ENCODE results near the gene F2.

F2 gene

GRCh38 chr11:46760429-46761128 is 41.6 kb downstream of the F2 start:
- no peak overlapping the region for H3K23ac ChIP-seq (ENCODE audit: low read length)
- peaks cover 15% of the 10 kb centered on the region for H3K36me3 ChIP-seq (ENCODE audit: control insufficient read depth, insufficient read depth, low read length)
- no peaks in the 10 kb centered on the region for H3K4me1 ChIP-seq (ENCODE audit: control insufficient read depth, low read depth, low read length)
- H3K79me1 ChIP-seq (ENCODE audit: low read length): no peaks in the 10 kb centered on the region
- no peak for DNase-seq
- H2AK5ac ChIP-seq (ENCODE audit: low read length): no peak overlapping the region
- H3K56ac ChIP-seq (ENCODE audit: low read length): no peak overlapping the region
- H3K4ac ChIP-seq (ENCODE audit: low read depth, low read length): no peak overlapping the region
- H3K4me3 ChIP-seq (ENCODE audit: low read length): no peak overlapping the region
- H2BK15ac ChIP-seq (replicated peaks; ENCODE audit: low read depth): no peak overlapping the region
- H3K27ac ChIP-seq (ENCODE audit: low read depth, low read length): no peak overlapping the region
- H3K9ac ChIP-seq (ENCODE audit: low read length): no peak overlapping the region
- H3K4me2 ChIP-seq (ENCODE audit: low read length): no peak overlapping the region
- H2BK120ac ChIP-seq (ENCODE audit: low read depth, low read length): no peak overlapping the region
- no peak overlapping the region for H4K8ac ChIP-seq (ENCODE audit: low read depth, low read length)
- H4K5ac ChIP-seq (ENCODE audit: low read length): no peak overlapping the region
- no peak overlapping the region for H3K18ac ChIP-seq (ENCODE audit: low read length)
- no CpG with 5 or more reads among the region's 6 CpGs for WGBS (ENCODE audit: extremely low coverage, insufficient coverage, low lambda C conversion rate)
- no peaks in the 10 kb centered on the region for H3K27me3 ChIP-seq (ENCODE audit: insufficient read depth, low read length, poor library complexity)
- no peak overlapping the region for H2BK5ac ChIP-seq (ENCODE audit: low read length)
- H3K79me2 ChIP-seq (ENCODE audit: control insufficient read depth, insufficient read depth, low read length): no peaks in the 10 kb centered on the region

- no peak for DNase-seq
- H3K4me2 ChIP-seq (ENCODE audit: low read length): no peak overlapping the region
- no peak overlapping the region for H2BK15ac ChIP-seq (replicated peaks; ENCODE audit: low read depth)
- H4K8ac ChIP-seq (ENCODE audit: low read depth, low read length): no peak overlapping the region
- no peak overlapping the region for H4K5ac ChIP-seq (ENCODE audit: low read length)
- no peak overlapping the region for H2AK5ac ChIP-seq (ENCODE audit: low read length)
- no peak overlapping the region for H2BK120ac ChIP-seq (ENCODE audit: low read depth, low read length)
- H3K27me3 ChIP-seq (ENCODE audit: insufficient read depth, low read length, poor library complexity): no peaks in the 10 kb centered on the region
- H3K36me3 ChIP-seq (ENCODE audit: control insufficient read depth, insufficient read depth, low read length): peaks cover 15% of the 10 kb centered on the region
- no peak overlapping the region for H3K18ac ChIP-seq (ENCODE audit: low read length)
- H3K9ac ChIP-seq (ENCODE audit: low read length): no peak overlapping the region
- no peak overlapping the region for H3K27ac ChIP-seq (ENCODE audit: low read depth, low read length)
- H3K23ac ChIP-seq (ENCODE audit: low read length): no peak overlapping the region
- no peak overlapping the region for H3K4ac ChIP-seq (ENCODE audit: low read depth, low read length)
- H3K56ac ChIP-seq (ENCODE audit: low read length): no peak overlapping the region
- H2BK5ac ChIP-seq (ENCODE audit: low read length): no peak overlapping the region
- no peaks in the 10 kb centered on the region for H3K4me1 ChIP-seq (ENCODE audit: control insufficient read depth, low read depth, low read length)
- WGBS (ENCODE audit: extremely low coverage, insufficient coverage, low lambda C conversion rate): no CpG with 5 or more reads among the region's 4 CpGs
- H3K79me1 ChIP-seq (ENCODE audit: low read length): no peaks in the 10 kb centered on the region
- no peak overlapping the region for H3K4me3 ChIP-seq (ENCODE audit: low read length)
- no peaks in the 10 kb centered on the region for H3K79me2 ChIP-seq (ENCODE audit: control insufficient read depth, insufficient read depth, low read length)
Observed at GRCh38 chr11:46761807-46762206, 42.8 kb downstream of the F2 start.

GRCh38 chr11:46762248-46762647 is 43.2 kb downstream of the F2 start:
- H3K56ac ChIP-seq (ENCODE audit: low read length): no peak overlapping the region
- H2BK15ac ChIP-seq (replicated peaks; ENCODE audit: low read depth): no peak overlapping the region
- no peak overlapping the region for H3K9ac ChIP-seq (ENCODE audit: low read length)
- no peak overlapping the region for H4K8ac ChIP-seq (ENCODE audit: low read depth, low read length)
- no peak overlapping the region for H2AK5ac ChIP-seq (ENCODE audit: low read length)
- H3K79me2 ChIP-seq (ENCODE audit: control insufficient read depth, insufficient read depth, low read length): no peaks in the 10 kb centered on the region
- H3K23ac ChIP-seq (ENCODE audit: low read length): no peak overlapping the region
- no peak overlapping the region for H3K4ac ChIP-seq (ENCODE audit: low read depth, low read length)
- no peak overlapping the region for H3K27ac ChIP-seq (ENCODE audit: low read depth, low read length)
- no peaks in the 10 kb centered on the region for H3K4me1 ChIP-seq (ENCODE audit: control insufficient read depth, low read depth, low read length)
- no peaks in the 10 kb centered on the region for H3K27me3 ChIP-seq (ENCODE audit: insufficient read depth, low read length, poor library complexity)
- DNase-seq: no peak
- no peak overlapping the region for H2BK120ac ChIP-seq (ENCODE audit: low read depth, low read length)
- no peak overlapping the region for H3K18ac ChIP-seq (ENCODE audit: low read length)
- no peak overlapping the region for H3K4me2 ChIP-seq (ENCODE audit: low read length)
- H3K36me3 ChIP-seq (ENCODE audit: control insufficient read depth, insufficient read depth, low read length): peaks cover 15% of the 10 kb centered on the region
- no peaks in the 10 kb centered on the region for H3K79me1 ChIP-seq (ENCODE audit: low read length)
- H3K4me3 ChIP-seq (ENCODE audit: low read length): no peak overlapping the region
- H2BK5ac ChIP-seq (ENCODE audit: low read length): no peak overlapping the region
- no peak overlapping the region for H4K5ac ChIP-seq (ENCODE audit: low read length)

GRCh38 chr11:46766656-46767055 is 47.6 kb downstream of the F2 start:
- Histone ChIP-seq H2AK5ac (ENCODE audit: low read length) (no peak overlapping the region), H3K27ac (ENCODE audit: low read depth, low read length) (no peak overlapping the region), H3K4me2 (ENCODE audit: low read length) (no peak overlapping the region), H3K4me3 (ENCODE audit: low read length) (no peak overlapping the region), H2BK15ac (replicated peaks; ENCODE audit: low read depth) (no peak overlapping the region), H4K5ac (ENCODE audit: low read length) (no peak overlapping the region), H2BK5ac (ENCODE audit: low read length) (no peak overlapping the region), H4K8ac (ENCODE audit: low read depth, low read length) (no peak overlapping the region), H3K4me1 (ENCODE audit: control insufficient read depth, low read depth, low read length) (no peaks in the 10 kb centered on the region), H3K9ac (ENCODE audit: low read length) (no peak overlapping the region), H3K4ac (ENCODE audit: low read depth, low read length) (no peak overlapping the region), H3K79me1 (ENCODE audit: low read length) (no peaks in the 10 kb centered on the region), H3K23ac (ENCODE audit: low read length) (no peak overlapping the region), H3K36me3 (ENCODE audit: control insufficient read depth, insufficient read depth, low read length) (peaks cover 11% of the 10 kb centered on the region), H3K27me3 (ENCODE audit: insufficient read depth, low read length, poor library complexity) (no peaks in the 10 kb centered on the region), H2BK120ac (ENCODE audit: low read depth, low read length) (no peak overlapping the region), H3K79me2 (ENCODE audit: control insufficient read depth, insufficient read depth, low read length) (no peaks in the 10 kb centered on the region), H3K56ac (ENCODE audit: low read length) (no peak overlapping the region), H3K18ac (ENCODE audit: low read length) (no peak overlapping the region)
- DNase-seq: no peak
- no CpG with 5 or more reads among the region's 2 CpGs for WGBS (ENCODE audit: extremely low coverage, insufficient coverage, low lambda C conversion rate)

GRCh38 chr11:46769636-46770221 is 50.7 kb downstream of the F2 start:
- Histone ChIP-seq H3K9ac (ENCODE audit: low read length) (no peak overlapping the region), H3K4me2 (ENCODE audit: low read length) (no peak overlapping the region), H3K79me2 (ENCODE audit: control insufficient read depth, insufficient read depth, low read length) (no peaks in the 10 kb centered on the region), H2AK5ac (ENCODE audit: low read length) (no peak overlapping the region), H4K8ac (ENCODE audit: low read depth, low read length) (no peak overlapping the region), H3K27me3 (ENCODE audit: insufficient read depth, low read length, poor library complexity) (no peaks in the 10 kb centered on the region), H3K23ac (ENCODE audit: low read length) (no peak overlapping the region), H2BK120ac (ENCODE audit: low read depth, low read length) (no peak overlapping the region), H3K36me3 (ENCODE audit: control insufficient read depth, insufficient read depth, low read length) (peaks cover 4% of the 10 kb centered on the region), H4K5ac (ENCODE audit: low read length) (no peak overlapping the region), H3K79me1 (ENCODE audit: low read length) (no peaks in the 10 kb centered on the region), H3K4me1 (ENCODE audit: control insufficient read depth, low read depth, low read length) (no peaks in the 10 kb centered on the region), H2BK15ac (replicated peaks; ENCODE audit: low read depth) (no peak overlapping the region), H3K18ac (ENCODE audit: low read length) (no peak overlapping the region), H3K27ac (ENCODE audit: low read depth, low read length) (no peak overlapping the region), H3K4ac (ENCODE audit: low read depth, low read length) (no peak overlapping the region), H3K4me3 (ENCODE audit: low read length) (no peak overlapping the region), H2BK5ac (ENCODE audit: low read length) (no peak overlapping the region), H3K56ac (ENCODE audit: low read length) (no peak overlapping the region)
- WGBS (ENCODE audit: extremely low coverage, insufficient coverage, low lambda C conversion rate): no CpG with 5 or more reads among the region's 4 CpGs
- DNase-seq: no peak

- Histone ChIP-seq H3K56ac (ENCODE audit: low read length) (no peak overlapping the region), H3K79me2 (ENCODE audit: control insufficient read depth, insufficient read depth, low read length) (no peaks in the 10 kb centered on the region), H3K79me1 (ENCODE audit: low read length) (no peaks in the 10 kb centered on the region), H2BK15ac (replicated peaks; ENCODE audit: low read depth) (no peak overlapping the region), H3K27ac (ENCODE audit: low read depth, low read length) (no peak overlapping the region), H3K4ac (ENCODE audit: low read depth, low read length) (no peak overlapping the region), H2BK5ac (ENCODE audit: low read length) (no peak overlapping the region), H2AK5ac (ENCODE audit: low read length) (no peak overlapping the region), H4K8ac (ENCODE audit: low read depth, low read length) (no peak overlapping the region), H3K27me3 (ENCODE audit: insufficient read depth, low read length, poor library complexity) (no peaks in the 10 kb centered on the region), H3K36me3 (ENCODE audit: control insufficient read depth, insufficient read depth, low read length) (peaks cover 7% of the 10 kb centered on the region), H3K4me2 (ENCODE audit: low read length) (no peak overlapping the region), H2BK120ac (ENCODE audit: low read depth, low read length) (no peak overlapping the region), H3K4me3 (ENCODE audit: low read length) (no peak overlapping the region), H4K5ac (ENCODE audit: low read length) (no peak overlapping the region), H3K9ac (ENCODE audit: low read length) (no peak overlapping the region), H3K18ac (ENCODE audit: low read length) (no peak overlapping the region), H3K4me1 (ENCODE audit: control insufficient read depth, low read depth, low read length) (no peaks in the 10 kb centered on the region), H3K23ac (ENCODE audit: low read length) (no peak overlapping the region)
- DNase-seq: no peak
- no CpG with 5 or more reads among the region's 2 CpGs for WGBS (ENCODE audit: extremely low coverage, insufficient coverage, low lambda C conversion rate)
Observed at GRCh38 chr11:46776878-46777277, 57.9 kb downstream of the F2 start.
